Amygdala (tissue), 56 donors: ENCODE results near the gene PCYT1B.

ENCODE experiments used
- DNase-seq, 56 donors: peaks; one replicate each; lab custom pipeline; 2025; lab: John Stamatoyannopoulos, UW

PCYT1B gene

GRCh38 chrX:24536551-24536950 is 110.6 kb downstream of the PCYT1B start:
- DNase-seq, result no peak

- no peak for DNase-seq
Observed at GRCh38 chrX:24528605-24529004, 118.5 kb downstream of the PCYT1B start.

GRCh38 chrX:24526616-24527015 is 120.5 kb downstream of the PCYT1B start:
- DNase-seq, result no peak

GRCh38 chrX:24525455-24525854 is 121.7 kb downstream of the PCYT1B start:
- DNase-seq, result no peak

GRCh38 chrX:24520472-24520871 is 126.7 kb downstream of the PCYT1B start:
- no peak for DNase-seq

- peak in 10 of 56 donors; percentile 0 to 23 (median 1) for DNase-seq
Observed at GRCh38 chrX:24515447-24515846, 131.7 kb downstream of the PCYT1B start.

GRCh38 chrX:24513416-24513815 is 133.7 kb downstream of the PCYT1B start:
- no peak for DNase-seq

GRCh38 chrX:24508375-24508774 is 138.8 kb downstream of the PCYT1B start:
- DNase-seq, result no peak
